T-helper 2 cell treated with Interferon-gamma antibody and Interleukin-4, amounts not matched to agents 5 μg/mL and 100 μg/mL, for 36 hours (primary cell): ENCODE measurements around the gene EIF1B.

ENCODE experiments used
- DNase-seq: peaks from one replicate; pipeline ENCODE4 v3.0.0; 2021; ENCODE audit warnings: low spot score
- H3K27ac Mint-ChIP-seq: one replicate; pipeline ENCODE4 v1.8.0; 2021; ENCODE audit warnings: mild to moderate bottlenecking, mixed read lengths
- H3K27me3 Mint-ChIP-seq: one replicate; pipeline ENCODE4 v1.8.0; 2021; ENCODE audit warnings: low read depth, mixed read lengths
- H3K36me3 Mint-ChIP-seq: one replicate; pipeline ENCODE4 v1.8.0; 2021; ENCODE audit warnings: low read depth, mixed read lengths
- H3K4me1 Mint-ChIP-seq: one replicate; pipeline ENCODE4 v1.8.0; 2021; ENCODE audit warnings: low read depth, mixed read lengths
- H3K4me3 Mint-ChIP-seq: one replicate; pipeline ENCODE4 v1.8.0; 2022; ENCODE audit warnings: mild to moderate bottlenecking, moderate library complexity, mixed read lengths
- H3K9me3 Mint-ChIP-seq: one replicate; pipeline ENCODE4 v1.8.0; 2021; ENCODE audit warnings: mixed read lengths

The EIF1B gene

DNA sequence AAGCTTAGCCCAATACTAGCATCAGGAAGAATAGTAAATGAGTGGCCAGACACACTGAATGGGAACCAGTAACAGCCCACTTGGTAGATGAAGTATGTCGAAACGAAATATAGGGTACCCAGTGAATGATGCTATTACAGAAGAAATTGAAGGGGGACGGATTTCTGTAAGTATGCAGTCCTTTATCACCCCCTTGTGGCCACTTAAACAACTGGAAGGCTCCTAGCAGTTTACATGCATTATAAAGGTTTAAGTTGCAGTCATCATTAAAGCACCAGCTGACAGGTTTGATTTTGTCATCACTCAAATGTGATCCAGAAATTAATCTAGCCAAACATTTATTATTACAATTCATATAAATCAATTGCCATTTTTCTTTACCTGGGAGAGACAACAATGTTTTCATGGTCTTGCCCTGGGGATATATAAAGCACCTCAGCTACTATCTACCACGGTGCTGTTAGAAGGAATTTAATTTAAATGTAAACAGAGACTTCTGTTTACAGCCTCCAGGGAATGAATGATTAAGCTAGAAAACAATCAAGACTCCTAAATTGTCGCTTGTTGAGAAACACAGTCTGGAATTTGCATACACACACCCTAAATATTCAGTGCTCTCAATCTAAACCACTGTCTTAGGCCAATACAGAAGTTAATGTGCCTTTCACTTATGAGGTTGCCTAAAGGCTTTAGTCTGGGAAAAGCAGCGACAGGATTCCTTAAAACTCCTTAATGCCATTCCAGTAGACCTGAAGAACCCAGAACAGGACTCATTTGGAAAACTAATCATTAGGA is 7.8 kb downstream of the EIF1B start:
- H3K9me3 Mint-ChIP-seq, result no peaks in the 10 kb centered on the region
- peak; percentile 14 for DNase-seq
- H3K36me3 Mint-ChIP-seq, result peaks cover 14% of the 10 kb centered on the region
- no peaks in the 10 kb centered on the region for H3K4me1 Mint-ChIP-seq
- no peak overlapping the region for H3K4me3 Mint-ChIP-seq
- H3K27ac Mint-ChIP-seq, result no peak overlapping the region
- no peaks in the 10 kb centered on the region for H3K27me3 Mint-ChIP-seq

DNA sequence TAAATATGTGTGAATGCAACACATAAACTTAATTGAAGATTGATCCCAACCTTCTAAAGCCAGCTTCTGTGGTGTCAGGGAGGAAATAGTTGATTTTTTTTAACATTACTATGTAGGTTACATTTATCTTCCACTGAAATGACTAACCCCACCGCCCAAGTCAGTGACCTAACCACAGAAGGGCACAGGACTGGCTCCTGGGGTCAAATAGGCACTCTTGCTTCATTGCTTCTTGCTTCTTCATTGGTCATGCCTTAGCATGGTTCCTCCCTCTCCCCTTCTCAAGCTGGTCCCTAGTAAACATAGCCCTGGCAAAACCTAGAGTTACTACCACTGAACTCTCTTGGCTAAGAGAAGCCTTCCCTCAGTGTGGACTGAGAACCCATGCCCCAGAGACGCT is 12.3 kb downstream of the EIF1B start:
- peaks cover 14% of the 10 kb centered on the region for H3K27me3 Mint-ChIP-seq

DNA sequence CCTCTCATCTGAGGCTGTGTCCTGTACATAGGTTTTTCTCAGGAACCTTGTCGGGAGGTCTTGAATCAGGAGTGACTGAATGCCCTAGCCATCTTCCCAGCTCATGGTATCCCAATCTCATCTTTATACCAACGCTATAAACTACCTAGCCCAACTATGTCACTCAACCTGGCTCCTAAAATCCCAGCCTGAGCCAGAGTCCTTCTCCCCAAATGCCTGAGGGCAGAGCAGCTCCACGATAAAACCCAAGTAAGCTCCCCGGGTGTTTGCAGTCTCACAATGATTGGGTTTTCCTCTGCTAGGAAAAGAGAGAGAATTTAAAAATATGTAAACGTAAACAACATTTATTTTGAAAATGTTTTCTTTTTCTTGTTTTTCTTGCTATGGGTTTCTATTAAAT is 14.4 kb downstream of the EIF1B start:
- no peaks in the 10 kb centered on the region for H3K9me3 Mint-ChIP-seq

More for the DNA sequence above, 12.3 kb downstream of the EIF1B start:
- Mint-ChIP-seq H3K4me1 (no peaks in the 10 kb centered on the region), H3K27ac (no peak overlapping the region), H3K4me3 (no peak overlapping the region), H3K9me3 (no peaks in the 10 kb centered on the region), H3K36me3 (peaks cover 2% of the 10 kb centered on the region)
- no peak for DNase-seq

DNA sequence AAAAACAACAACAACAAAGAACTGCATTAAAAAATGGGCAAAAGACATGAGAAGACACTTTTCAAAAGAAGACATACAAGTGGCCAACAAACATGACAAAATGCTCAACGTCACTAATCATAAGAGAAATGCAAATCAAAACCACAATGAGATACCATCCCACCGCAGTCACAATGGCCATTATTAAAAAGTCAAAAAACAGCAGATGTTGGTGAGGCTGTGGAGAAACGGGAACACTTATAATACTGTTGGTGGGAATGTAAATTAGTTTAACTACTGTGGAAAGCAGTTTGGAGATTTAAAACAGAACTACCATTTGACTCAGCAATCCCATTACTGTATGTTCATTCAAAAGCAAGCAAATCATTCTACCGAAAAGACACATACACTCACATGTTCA is 15.1 kb downstream of the EIF1B start:
- no peak overlapping the region for H3K27ac Mint-ChIP-seq
- H3K27me3 Mint-ChIP-seq, result peaks cover 17% of the 10 kb centered on the region
- H3K36me3 Mint-ChIP-seq, result no peaks in the 10 kb centered on the region
- H3K9me3 Mint-ChIP-seq, result no peaks in the 10 kb centered on the region
- DNase-seq, result no peak
- no peak overlapping the region for H3K4me3 Mint-ChIP-seq
- peaks cover 3% of the 10 kb centered on the region for H3K4me1 Mint-ChIP-seq

More for the DNA sequence above, 14.4 kb downstream of the EIF1B start:
- no peak overlapping the region for H3K4me3 Mint-ChIP-seq
- H3K4me1 Mint-ChIP-seq, result peaks cover 3% of the 10 kb centered on the region
- DNase-seq, result no peak
- no peak overlapping the region for H3K27ac Mint-ChIP-seq
- no peaks in the 10 kb centered on the region for H3K36me3 Mint-ChIP-seq
- H3K27me3 Mint-ChIP-seq, result peaks cover 17% of the 10 kb centered on the region

DNA sequence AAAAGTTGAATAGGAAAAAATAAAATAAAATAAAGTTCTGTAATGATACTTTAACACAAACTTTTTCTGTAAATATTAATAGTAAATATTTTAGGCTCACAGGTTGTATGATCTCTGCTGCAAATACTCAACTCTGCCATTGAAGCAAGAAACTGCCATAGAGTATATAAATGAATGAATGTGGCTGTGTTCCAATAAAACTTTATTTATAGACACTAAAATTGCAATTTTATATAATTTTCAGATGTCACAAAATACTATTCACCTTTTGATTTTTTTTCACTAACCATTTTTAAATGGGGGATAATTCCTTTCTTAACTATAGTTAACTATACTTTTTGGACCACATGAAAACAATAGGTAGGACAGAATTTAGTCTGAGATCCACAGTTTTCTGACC is 16.0 kb downstream of the EIF1B start:
- H3K36me3 Mint-ChIP-seq, result no peaks in the 10 kb centered on the region

DNA sequence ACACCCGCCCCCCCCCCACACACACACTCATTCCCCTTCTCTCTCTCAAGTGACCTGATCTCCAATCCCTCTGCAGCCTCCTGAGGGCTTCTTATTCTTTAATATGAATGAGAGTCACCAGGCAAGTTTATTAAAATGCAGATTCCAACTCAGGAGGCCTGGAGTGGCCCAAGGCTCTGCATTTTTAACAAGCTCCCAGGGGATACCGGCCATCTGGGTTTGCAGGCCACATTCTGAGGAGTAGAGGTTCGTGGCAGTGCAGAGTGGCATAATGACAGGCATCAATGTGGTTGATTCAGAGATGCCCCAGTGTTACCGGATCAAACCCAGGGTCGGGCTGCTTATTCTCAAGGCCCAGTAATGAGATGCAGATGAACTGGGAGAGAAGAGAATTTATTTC is 18.9 kb downstream of the EIF1B start:
- no peak overlapping the region for H3K4me3 Mint-ChIP-seq
- no peaks in the 10 kb centered on the region for H3K36me3 Mint-ChIP-seq
- DNase-seq, result no peak
- peaks cover 20% of the 10 kb centered on the region for H3K27me3 Mint-ChIP-seq
- H3K4me1 Mint-ChIP-seq, result peaks cover 3% of the 10 kb centered on the region
- no peaks in the 10 kb centered on the region for H3K9me3 Mint-ChIP-seq
- no peak overlapping the region for H3K27ac Mint-ChIP-seq

More for the DNA sequence above, 16.0 kb downstream of the EIF1B start:
- peaks cover 3% of the 10 kb centered on the region for H3K4me1 Mint-ChIP-seq
- H3K27ac Mint-ChIP-seq, result no peak overlapping the region
- no peaks in the 10 kb centered on the region for H3K9me3 Mint-ChIP-seq
- no peak overlapping the region for H3K4me3 Mint-ChIP-seq
- H3K27me3 Mint-ChIP-seq, result peaks cover 18% of the 10 kb centered on the region
- DNase-seq, result no peak

DNA sequence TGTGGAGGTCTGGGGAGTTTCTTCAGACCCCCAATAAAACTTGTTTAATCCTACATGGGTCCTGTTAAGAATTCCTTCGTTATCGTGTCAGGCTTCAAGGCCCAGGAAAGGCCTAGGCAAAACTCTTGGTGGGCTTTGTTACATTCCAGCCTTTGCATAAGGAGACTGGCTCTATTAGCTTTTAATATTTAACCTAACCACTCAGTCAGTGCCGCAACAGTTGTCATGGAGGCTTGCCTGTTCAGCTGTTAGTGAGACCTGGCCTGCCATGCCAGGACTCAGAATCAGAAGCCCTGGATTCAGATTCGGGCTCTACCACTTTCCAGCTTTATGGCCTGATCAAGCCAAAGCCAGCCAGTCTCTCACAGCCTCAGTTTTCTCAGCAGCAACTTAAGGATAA is 19.6 kb downstream of the EIF1B start:
- no peak for DNase-seq
- Mint-ChIP-seq H3K27me3 (peaks cover 18% of the 10 kb centered on the region), H3K4me1 (peaks cover 3% of the 10 kb centered on the region), H3K9me3 (no peaks in the 10 kb centered on the region), H3K4me3 (no peak overlapping the region), H3K27ac (no peak overlapping the region), H3K36me3 (no peaks in the 10 kb centered on the region)

DNA sequence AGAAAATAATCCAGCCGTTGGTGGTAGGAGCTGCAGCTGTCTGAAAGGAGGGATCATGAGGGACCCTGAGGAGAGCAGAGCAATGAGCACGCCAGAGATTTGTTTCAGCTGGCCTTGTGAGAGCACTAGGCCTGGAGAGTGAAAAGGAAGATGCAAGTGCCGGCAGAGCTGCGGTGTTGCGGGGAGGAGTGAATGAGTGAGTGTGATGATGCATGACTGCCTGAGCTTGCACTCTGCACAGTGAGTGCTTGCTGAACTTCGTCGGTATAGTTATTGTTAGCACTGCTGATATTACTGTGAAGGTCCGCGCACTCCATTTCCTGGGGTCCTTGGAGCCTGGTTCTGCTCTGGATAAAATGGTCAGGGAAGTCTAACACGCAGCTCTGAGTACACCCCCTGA is 23.2 kb downstream of the EIF1B start:
- Mint-ChIP-seq H3K4me1 (peaks cover 6% of the 10 kb centered on the region), H3K27me3 (peaks cover 3% of the 10 kb centered on the region), H3K27ac (no peak overlapping the region), H3K4me3 (no peak overlapping the region), H3K9me3 (no peaks in the 10 kb centered on the region), H3K36me3 (no peaks in the 10 kb centered on the region)
- DNase-seq, result no peak

DNA sequence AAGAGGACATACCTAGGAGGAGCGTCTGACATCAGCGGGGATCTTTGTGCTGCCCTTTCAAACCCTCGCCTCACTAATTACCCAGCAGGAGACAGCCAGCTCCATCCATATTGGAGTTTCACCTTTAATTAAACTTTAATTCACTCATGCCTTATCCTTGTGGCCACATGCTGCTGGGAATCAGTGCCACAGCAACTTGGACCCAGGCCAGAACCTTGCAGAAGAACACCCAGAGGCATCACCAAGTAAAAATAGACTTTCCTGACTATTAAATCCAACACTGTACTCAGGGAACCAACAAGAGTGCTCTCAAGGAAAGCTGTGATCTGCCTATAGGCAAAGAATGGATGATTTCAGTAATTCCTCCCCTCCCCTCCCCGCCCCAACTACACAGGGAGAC is 23.9 kb downstream of the EIF1B start:
- Mint-ChIP-seq H3K9me3 (no peaks in the 10 kb centered on the region), H3K36me3 (no peaks in the 10 kb centered on the region), H3K4me1 (peaks cover 6% of the 10 kb centered on the region), H3K27ac (no peak overlapping the region), H3K27me3 (peaks cover 3% of the 10 kb centered on the region), H3K4me3 (no peak overlapping the region)
- DNase-seq, result no peak

DNA sequence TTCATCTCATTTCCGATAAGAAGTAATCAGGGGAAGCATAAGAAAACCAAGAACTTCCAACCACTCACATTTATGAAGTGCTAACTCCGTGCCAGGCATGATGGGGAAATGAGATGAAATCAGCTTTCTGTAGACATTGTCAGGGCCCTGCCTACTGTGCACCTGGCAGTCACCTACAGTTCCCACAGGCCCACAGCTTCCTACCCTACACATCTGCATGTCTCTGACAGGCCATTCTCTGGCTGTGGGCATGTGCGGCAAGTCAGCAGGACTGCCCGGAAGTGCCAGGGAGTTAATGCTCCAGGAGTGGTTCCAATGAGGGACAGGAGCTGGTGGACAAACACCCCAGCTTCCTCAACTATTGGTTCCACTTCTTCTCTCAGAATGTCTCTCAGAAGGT is 24.3 kb downstream of the EIF1B start:
- no peaks in the 10 kb centered on the region for H3K36me3 Mint-ChIP-seq
- no peak overlapping the region for H3K27ac Mint-ChIP-seq
- peaks cover 3% of the 10 kb centered on the region for H3K27me3 Mint-ChIP-seq
- peaks cover 6% of the 10 kb centered on the region for H3K4me1 Mint-ChIP-seq
- no peak overlapping the region for H3K4me3 Mint-ChIP-seq
- no peak for DNase-seq
- no peaks in the 10 kb centered on the region for H3K9me3 Mint-ChIP-seq

DNA sequence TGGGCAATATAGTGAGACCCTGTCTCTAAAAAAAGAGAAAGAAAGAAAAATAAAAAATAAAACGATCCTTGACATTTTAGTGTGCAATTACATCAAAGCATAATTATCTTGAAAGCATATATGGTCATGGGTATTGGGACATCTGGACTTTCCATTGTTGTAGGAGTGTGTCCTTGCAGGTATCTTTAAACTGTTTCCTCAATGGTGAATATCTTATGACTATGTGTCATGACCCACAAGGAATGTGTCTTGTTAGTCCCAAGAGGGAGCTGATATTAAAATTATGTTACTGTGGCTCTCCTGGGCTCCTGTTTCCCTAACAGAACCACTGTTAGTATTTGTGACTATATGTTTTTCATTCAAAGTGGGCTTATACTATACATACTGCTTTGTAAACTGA is 26.6 kb downstream of the EIF1B start:
- Mint-ChIP-seq H3K4me1 (peaks cover 6% of the 10 kb centered on the region), H3K27me3 (no peaks in the 10 kb centered on the region), H3K27ac (no peak overlapping the region), H3K36me3 (no peaks in the 10 kb centered on the region), H3K9me3 (no peaks in the 10 kb centered on the region), H3K4me3 (no peak overlapping the region)
- no peak for DNase-seq

DNA sequence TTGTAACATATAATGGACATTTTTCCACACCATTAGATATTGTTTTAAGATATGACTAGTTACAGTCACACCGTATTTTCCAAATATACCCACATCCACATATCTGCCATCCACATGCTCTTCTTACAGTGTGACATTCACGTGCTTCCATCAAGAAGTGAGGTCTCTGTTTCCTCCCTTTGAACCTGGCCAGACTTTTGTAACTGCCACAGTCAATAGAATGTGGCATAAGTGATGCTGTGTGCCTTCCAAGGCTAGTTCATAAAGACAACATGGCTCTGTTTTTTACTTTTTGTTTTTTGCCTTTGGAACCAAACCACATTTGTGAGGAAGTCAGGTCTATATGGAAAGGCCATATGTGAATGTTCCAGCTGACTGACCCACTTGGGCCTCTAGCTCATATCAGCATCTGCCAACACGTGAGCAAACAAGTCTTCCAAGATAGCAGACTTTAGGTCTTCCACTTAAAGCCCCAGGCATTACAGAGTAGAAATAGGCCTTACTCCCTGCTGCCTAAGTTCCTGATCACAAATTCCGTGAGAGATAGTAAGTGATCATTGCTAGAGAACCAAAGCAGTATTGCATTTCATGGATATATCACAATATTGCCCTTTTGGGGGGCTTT is 27.1 kb downstream of the EIF1B start:
- Mint-ChIP-seq H3K27ac (no peak overlapping the region), H3K4me3 (no peak overlapping the region), H3K9me3 (no peaks in the 10 kb centered on the region), H3K27me3 (no peaks in the 10 kb centered on the region), H3K36me3 (no peaks in the 10 kb centered on the region), H3K4me1 (peaks cover 6% of the 10 kb centered on the region)
- no peak for DNase-seq

DNA sequence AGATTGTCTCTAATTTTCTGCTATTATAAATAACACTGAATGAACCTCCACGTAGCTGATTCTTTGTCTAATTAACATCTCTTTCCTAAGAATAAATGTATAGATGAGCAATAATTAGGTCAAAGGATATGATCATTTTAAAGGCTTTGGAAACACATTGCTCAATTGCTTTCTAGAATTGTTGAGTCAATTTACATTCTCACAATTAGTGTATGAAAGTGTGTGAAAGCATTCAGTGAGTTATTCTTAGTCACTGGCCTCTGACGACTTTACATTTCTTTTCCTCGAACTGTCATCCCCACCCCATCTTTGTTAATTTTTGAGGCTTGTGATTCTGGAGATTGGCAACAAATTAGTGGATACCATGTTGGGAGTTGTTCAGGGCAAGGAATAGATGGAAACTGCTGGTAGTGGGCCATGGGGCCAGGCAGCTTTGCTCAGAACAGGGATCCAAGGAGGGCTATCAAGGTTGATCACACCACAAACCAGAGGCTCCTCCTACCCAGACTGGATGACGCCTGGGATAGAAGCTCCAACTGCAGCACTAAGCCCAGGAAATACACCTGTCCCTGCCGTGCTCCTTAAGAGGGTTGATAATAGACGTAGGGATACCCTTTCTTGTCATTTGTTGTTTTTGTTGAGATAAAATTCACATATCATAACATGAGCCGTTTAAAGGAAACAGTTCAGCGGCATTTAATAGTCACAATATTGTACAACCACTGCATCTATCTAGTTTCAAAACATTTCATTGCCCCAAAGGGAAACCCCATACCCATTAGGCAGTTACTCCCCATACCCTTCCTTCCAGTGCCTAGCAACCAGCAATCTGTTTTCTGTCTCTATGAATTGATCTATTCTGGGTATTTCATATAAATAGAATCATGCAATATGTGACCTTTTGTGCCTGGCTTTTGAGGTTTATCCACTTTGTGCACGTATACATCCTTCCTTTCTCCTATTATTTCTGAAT is 27.9 kb downstream of the EIF1B start:
- peaks cover 6% of the 10 kb centered on the region for H3K4me1 Mint-ChIP-seq
- no peaks in the 10 kb centered on the region for H3K27me3 Mint-ChIP-seq
- H3K9me3 Mint-ChIP-seq, result no peaks in the 10 kb centered on the region
- peak overlapping the region; percentile 13 for H3K27ac Mint-ChIP-seq
- H3K36me3 Mint-ChIP-seq, result no peaks in the 10 kb centered on the region
- peak; percentile 33 for DNase-seq
- H3K4me3 Mint-ChIP-seq, result no peak overlapping the region

DNA sequence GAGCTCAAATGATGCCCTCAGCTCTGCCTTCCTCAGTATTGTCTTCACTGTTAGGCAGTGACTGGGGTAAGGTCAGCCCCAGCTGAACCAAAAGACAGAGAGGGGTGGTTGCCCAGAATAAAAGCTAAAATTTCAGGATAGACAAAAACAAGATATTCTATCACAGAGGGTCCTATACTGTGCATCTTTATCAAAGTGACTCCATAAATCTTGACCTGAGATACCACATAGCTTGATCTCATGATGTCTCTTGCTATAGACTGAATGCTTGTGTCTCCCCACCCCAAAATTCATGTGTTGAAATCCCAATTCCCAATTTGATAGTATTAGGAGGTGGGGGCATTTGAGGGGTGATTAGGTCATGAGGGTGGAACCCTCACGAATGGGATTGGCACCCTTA is 30.4 kb downstream of the EIF1B start:
- H3K36me3 Mint-ChIP-seq, result no peaks in the 10 kb centered on the region
- no peaks in the 10 kb centered on the region for H3K27me3 Mint-ChIP-seq
- no peaks in the 10 kb centered on the region for H3K9me3 Mint-ChIP-seq
- no peak overlapping the region for H3K27ac Mint-ChIP-seq
- peaks cover 6% of the 10 kb centered on the region for H3K4me1 Mint-ChIP-seq
- H3K4me3 Mint-ChIP-seq, result no peak overlapping the region
- DNase-seq, result no peak
